Liver (tissue), 3 donors: Measurements from ENCODE around the gene TENT5C.

Experiments
- EGR1 ChIP-seq, 2 donors: IDR thresholded peaks; 2 replicates each; pipeline ENCODE4 v1.6.1; 2016 to 2018; ENCODE audit warnings: antibody characterized with exemption in 2 of 2, low read depth in 2 of 2
- FOXA1 ChIP-seq: IDR thresholded peaks from 2 replicates; pipeline ENCODE4 v1.6.1; 2016; ENCODE audit warnings: antibody characterized with exemption
- GABPA ChIP-seq, 2 donors: IDR thresholded peaks in 1 of 2; conservative IDR thresholded peaks in 1 of 2; 2 replicates each; pipeline ENCODE4 v1.6.1; 2016; ENCODE audit warnings: antibody characterized with exemption in 2 of 2, mild to moderate bottlenecking in 1 of 2, moderate library complexity in 1 of 2
- JUND ChIP-seq, 2 donors: IDR thresholded peaks; 2 replicates each; pipeline ENCODE4 v1.6.1; 2016; ENCODE audit warnings: antibody characterized with exemption in 2 of 2
- MAX ChIP-seq: IDR thresholded peaks from 2 replicates; pipeline ENCODE4 v1.6.1; 2016; ENCODE audit warnings: antibody characterized with exemption
- NR2F2 ChIP-seq: IDR thresholded peaks from 2 replicates; pipeline ENCODE4 v1.6.1; 2016; ENCODE audit warnings: antibody characterized with exemption
- RAD21 ChIP-seq, 2 donors: IDR thresholded peaks; 2 replicates each; pipeline ENCODE4 v1.6.1; 2016; ENCODE audit warnings: antibody characterized with exemption in 2 of 2, mild to moderate bottlenecking in 2 of 2
- SP1 ChIP-seq: IDR thresholded peaks from 2 replicates; pipeline ENCODE4 v1.6.1; 2018; ENCODE audit warnings: antibody characterized with exemption, mild to moderate bottlenecking
- TAF1 ChIP-seq: conservative IDR thresholded peaks from 2 replicates; pipeline ENCODE4 v1.6.1; 2016; ENCODE audit warnings: antibody characterized with exemption, mild to moderate bottlenecking
- YY1 ChIP-seq: IDR thresholded peaks from 2 replicates; pipeline ENCODE4 v1.6.1; 2016; ENCODE audit warnings: antibody characterized with exemption, mild to moderate bottlenecking
- TF ChIP-seq, protein P1 (sequence below): fragments of 150-350 bp; IDR thresholded peaks from 2 replicates; pipeline ENCODE4 v1.5.1; 2017; ENCODE audit warnings: improper control_type of control experiment, low read depth, low read length; ENCODE audit not compliant: missing input control
- TF ChIP-seq, protein P2 (sequence below): IDR thresholded peaks from 2 replicates; pipeline ENCODE4 v1.6.1; 2016; ENCODE audit warnings: antibody characterized with exemption
- TF ChIP-seq, protein P3 (sequence below): IDR thresholded peaks from 2 replicates; pipeline ENCODE4 v1.6.1; 2016; ENCODE audit warnings: antibody characterized with exemption, mild to moderate bottlenecking
- donor health status: healthy.
- donor health status: healthy.

- TF ChIP-seq JUND (IDR thresholded peaks at IDR 0.05) (no peak), MAX (no peak), TAF1 (no peak), RAD21 (IDR thresholded peaks at IDR 0.05) (no peak), YY1 (no peak), GABPA (IDR thresholded peaks at IDR 0.05 in 1 of 2, conservative IDR thresholded peaks at IDR 0.05 in 1 of 2) (no peak), SP1 (no peak), FOXA1 (no peak), NR2F2 (no peak), EGR1 (IDR thresholded peaks at IDR 0.05; ENCODE audit: low read depth in 2 of 2) (no peak)
- TF ChIP-seq, protein P1, sequence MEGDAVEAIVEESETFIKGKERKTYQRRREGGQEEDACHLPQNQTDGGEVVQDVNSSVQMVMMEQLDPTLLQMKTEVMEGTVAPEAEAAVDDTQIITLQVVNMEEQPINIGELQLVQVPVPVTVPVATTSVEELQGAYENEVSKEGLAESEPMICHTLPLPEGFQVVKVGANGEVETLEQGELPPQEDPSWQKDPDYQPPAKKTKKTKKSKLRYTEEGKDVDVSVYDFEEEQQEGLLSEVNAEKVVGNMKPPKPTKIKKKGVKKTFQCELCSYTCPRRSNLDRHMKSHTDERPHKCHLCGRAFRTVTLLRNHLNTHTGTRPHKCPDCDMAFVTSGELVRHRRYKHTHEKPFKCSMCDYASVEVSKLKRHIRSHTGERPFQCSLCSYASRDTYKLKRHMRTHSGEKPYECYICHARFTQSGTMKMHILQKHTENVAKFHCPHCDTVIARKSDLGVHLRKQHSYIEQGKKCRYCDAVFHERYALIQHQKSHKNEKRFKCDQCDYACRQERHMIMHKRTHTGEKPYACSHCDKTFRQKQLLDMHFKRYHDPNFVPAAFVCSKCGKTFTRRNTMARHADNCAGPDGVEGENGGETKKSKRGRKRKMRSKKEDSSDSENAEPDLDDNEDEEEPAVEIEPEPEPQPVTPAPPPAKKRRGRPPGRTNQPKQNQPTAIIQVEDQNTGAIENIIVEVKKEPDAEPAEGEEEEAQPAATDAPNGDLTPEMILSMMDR, result no peak
- TF ChIP-seq, protein P2, sequence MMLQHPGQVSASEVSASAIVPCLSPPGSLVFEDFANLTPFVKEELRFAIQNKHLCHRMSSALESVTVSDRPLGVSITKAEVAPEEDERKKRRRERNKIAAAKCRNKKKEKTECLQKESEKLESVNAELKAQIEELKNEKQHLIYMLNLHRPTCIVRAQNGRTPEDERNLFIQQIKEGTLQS, result no peak
- TF ChIP-seq, protein P3, sequence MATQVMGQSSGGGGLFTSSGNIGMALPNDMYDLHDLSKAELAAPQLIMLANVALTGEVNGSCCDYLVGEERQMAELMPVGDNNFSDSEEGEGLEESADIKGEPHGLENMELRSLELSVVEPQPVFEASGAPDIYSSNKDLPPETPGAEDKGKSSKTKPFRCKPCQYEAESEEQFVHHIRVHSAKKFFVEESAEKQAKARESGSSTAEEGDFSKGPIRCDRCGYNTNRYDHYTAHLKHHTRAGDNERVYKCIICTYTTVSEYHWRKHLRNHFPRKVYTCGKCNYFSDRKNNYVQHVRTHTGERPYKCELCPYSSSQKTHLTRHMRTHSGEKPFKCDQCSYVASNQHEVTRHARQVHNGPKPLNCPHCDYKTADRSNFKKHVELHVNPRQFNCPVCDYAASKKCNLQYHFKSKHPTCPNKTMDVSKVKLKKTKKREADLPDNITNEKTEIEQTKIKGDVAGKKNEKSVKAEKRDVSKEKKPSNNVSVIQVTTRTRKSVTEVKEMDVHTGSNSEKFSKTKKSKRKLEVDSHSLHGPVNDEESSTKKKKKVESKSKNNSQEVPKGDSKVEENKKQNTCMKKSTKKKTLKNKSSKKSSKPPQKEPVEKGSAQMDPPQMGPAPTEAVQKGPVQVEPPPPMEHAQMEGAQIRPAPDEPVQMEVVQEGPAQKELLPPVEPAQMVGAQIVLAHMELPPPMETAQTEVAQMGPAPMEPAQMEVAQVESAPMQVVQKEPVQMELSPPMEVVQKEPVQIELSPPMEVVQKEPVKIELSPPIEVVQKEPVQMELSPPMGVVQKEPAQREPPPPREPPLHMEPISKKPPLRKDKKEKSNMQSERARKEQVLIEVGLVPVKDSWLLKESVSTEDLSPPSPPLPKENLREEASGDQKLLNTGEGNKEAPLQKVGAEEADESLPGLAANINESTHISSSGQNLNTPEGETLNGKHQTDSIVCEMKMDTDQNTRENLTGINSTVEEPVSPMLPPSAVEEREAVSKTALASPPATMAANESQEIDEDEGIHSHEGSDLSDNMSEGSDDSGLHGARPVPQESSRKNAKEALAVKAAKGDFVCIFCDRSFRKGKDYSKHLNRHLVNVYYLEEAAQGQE, result no peak
Measured at GRCh38 chr1:117587499-117588356, 18.1 kb upstream of the TENT5C start.
